HUES64 (cell line): ENCODE measurements around the gene SLC25A45.
A peak's percentile ranks its signal among the peaks of the same experiment; 100 is the strongest.

ENCODE experiments used
- H3K27ac ChIP-seq: 2 replicates; pipeline ENCODE4 v1.7.0; 2013; ENCODE audit warnings: low read depth, low read length, inconsistent platforms
- H3K27me3 ChIP-seq: 2 replicates; pipeline ENCODE4 v1.6.1; 2013; ENCODE audit warnings: mild to moderate bottlenecking, low read length; ENCODE audit not compliant: insufficient read depth
- H3K36me3 ChIP-seq: 2 replicates; pipeline ENCODE4 v1.6.1; 2013; ENCODE audit warnings: mild to moderate bottlenecking, low read length; ENCODE audit not compliant: insufficient read depth
- H3K4me1 ChIP-seq: 2 replicates; pipeline ENCODE4 v1.6.1; 2013; ENCODE audit warnings: mild to moderate bottlenecking, low read length, moderate library complexity; ENCODE audit not compliant: insufficient read depth
- H3K4me3 ChIP-seq: 2 replicates; pipeline ENCODE4 v1.5.1; 2013; ENCODE audit warnings: mild to moderate bottlenecking, low read length, moderate library complexity
- H3K9ac ChIP-seq: 2 replicates; pipeline ENCODE4 v1.6.1; 2013; ENCODE audit warnings: mild to moderate bottlenecking, low read depth, low read length
- H3K9me3 ChIP-seq: 2 replicates; pipeline ENCODE4 v1.6.1; 2013; ENCODE audit warnings: low read depth, low read length; ENCODE audit not compliant: insufficient read depth
- WGBS: fragments of 150-250, 120-280 bp; methylation state at CpG from one replicate; pipeline ENCODE4 v1.1.7; 2013; ENCODE audit warnings: missing lambda C conversion rate; 5-methylcytosine and 5-hydroxymethylcytosine counted together

The SLC25A45 gene

GRCh38 chr11:65425971-65426838 is 43.8 kb upstream of the SLC25A45 start:
- WGBS: 77% methylated on average over 7 of the region's 9 CpGs
- Histone ChIP-seq H3K4me3 (peak overlapping the region; percentile 65), H3K27ac (peak overlapping the region; percentile 50; the same call in 1 of the 2 replicates), H3K27me3 (no peaks in the 10 kb centered on the region), H3K9me3 (no peaks in the 10 kb centered on the region), H3K4me1 (peaks cover 75% of the 10 kb centered on the region), H3K9ac (peak overlapping the region; percentile 20; the same call in 1 of the 2 replicates), H3K36me3 (0 out of 2 replicates have a peak, but pooled peaks cover 4% of the 10 kb centered on the region)

DNA sequence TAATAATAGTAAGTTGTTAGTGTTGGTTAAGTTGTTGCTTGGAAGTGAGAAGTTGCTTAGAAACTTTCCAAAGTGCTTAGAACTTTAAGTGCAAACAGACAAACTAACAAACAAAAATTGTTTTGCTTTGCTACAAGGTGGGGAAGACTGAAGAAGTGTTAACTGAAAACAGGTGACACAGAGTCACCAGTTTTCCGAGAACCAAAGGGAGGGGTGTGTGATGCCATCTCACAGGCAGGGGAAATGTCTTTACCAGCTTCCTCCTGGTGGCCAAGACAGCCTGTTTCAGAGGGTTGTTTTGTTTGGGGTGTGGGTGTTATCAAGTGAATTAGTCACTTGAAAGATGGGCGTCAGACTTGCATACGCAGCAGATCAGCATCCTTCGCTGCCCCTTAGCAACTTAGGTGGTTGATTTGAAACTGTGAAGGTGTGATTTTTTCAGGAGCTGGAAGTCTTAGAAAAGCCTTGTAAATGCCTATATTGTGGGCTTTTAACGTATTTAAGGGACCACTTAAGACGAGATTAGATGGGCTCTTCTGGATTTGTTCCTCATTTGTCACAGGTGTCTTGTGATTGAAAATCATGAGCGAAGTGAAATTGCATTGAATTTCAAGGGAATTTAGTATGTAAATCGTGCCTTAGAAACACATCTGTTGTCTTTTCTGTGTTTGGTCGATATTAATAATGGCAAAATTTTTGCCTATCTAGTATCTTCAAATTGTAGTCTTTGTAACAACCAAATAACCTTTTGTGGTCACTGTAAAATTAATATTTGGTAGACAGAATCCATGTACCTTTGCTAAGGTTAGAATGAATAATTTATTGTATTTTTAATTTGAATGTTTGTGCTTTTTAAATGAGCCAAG is 42.9 kb upstream of the SLC25A45 start:
- Histone ChIP-seq H3K9me3 (no peaks in the 10 kb centered on the region), H3K36me3 (0 out of 2 replicates have a peak, but pooled peaks cover 4% of the 10 kb centered on the region), H3K27me3 (no peaks in the 10 kb centered on the region), H3K4me3 (peak overlapping the region; percentile 65), H3K9ac (peak overlapping the region; percentile 20; the same call in 1 of the 2 replicates), H3K27ac (no peak overlapping the region), H3K4me1 (peaks cover 83% of the 10 kb centered on the region)
- WGBS: 47% methylated on average over 9 of the region's 9 CpGs

DNA sequence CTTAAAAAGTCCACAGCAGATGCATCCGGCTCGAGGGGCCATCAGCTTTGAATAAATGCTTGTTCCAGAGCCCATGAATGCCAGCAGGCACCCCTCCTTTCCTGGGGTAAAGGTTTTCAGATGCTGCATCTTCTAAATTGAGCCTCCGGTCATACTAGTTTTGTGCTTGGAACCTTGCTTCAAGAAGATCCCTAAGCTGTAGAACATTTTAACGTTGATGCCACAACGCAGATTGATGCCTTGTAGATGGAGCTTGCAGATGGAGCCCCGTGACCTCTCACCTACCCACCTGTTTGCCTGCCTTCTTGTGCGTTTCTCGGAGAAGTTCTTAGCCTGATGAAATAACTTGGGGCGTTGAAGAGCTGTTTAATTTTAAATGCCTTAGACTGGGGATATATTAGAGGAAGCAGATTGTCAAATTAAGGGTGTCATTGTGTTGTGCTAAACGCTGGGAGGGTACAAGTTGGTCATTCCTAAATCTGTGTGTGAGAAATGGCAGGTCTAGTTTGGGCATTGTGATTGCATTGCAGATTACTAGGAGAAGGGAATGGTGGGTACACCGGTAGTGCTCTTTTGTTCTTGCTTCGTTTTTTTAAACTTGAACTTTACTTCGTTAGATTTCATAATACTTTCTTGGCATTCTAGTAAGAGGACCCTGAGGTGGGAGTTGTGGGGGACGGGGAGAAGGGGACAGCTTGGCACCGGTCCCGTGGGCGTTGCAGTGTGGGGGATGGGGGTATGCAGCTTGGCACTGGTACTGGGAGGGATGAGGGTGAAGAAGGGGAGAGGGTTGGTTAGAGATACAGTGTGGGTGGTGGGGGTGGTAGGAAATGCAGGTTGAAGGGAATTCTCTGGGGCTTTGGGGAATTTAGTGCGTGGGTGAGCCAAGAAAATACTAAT is 42.0 kb upstream of the SLC25A45 start:
- no peak overlapping the region for H3K27ac ChIP-seq
- H3K27me3 ChIP-seq: no peaks in the 10 kb centered on the region
- peaks cover 84% of the 10 kb centered on the region for H3K4me1 ChIP-seq

GRCh38 chr11:65423516-65424204 is 41.2 kb upstream of the SLC25A45 start:
- Histone ChIP-seq H3K4me1 (peaks cover 83% of the 10 kb centered on the region), H3K9me3 (no peaks in the 10 kb centered on the region), H3K27ac (no peak overlapping the region; the same call in 1 of the 2 replicates), H3K36me3 (0 out of 2 replicates have a peak, but pooled peaks cover 4% of the 10 kb centered on the region), H3K9ac (peak overlapping the region; percentile 92), H3K4me3 (peak overlapping the region; percentile 65), H3K27me3 (no peaks in the 10 kb centered on the region)
- WGBS: 63% methylated on average over 19 of the region's 19 CpGs

More for the DNA sequence above, 42.0 kb upstream of the SLC25A45 start:
- Histone ChIP-seq H3K36me3 (0 out of 2 replicates have a peak, but pooled peaks cover 4% of the 10 kb centered on the region), H3K9me3 (no peaks in the 10 kb centered on the region), H3K9ac (peak overlapping the region; percentile 92), H3K4me3 (peak overlapping the region; percentile 65)
- WGBS: 54% methylated on average over 18 of the region's 18 CpGs

DNA sequence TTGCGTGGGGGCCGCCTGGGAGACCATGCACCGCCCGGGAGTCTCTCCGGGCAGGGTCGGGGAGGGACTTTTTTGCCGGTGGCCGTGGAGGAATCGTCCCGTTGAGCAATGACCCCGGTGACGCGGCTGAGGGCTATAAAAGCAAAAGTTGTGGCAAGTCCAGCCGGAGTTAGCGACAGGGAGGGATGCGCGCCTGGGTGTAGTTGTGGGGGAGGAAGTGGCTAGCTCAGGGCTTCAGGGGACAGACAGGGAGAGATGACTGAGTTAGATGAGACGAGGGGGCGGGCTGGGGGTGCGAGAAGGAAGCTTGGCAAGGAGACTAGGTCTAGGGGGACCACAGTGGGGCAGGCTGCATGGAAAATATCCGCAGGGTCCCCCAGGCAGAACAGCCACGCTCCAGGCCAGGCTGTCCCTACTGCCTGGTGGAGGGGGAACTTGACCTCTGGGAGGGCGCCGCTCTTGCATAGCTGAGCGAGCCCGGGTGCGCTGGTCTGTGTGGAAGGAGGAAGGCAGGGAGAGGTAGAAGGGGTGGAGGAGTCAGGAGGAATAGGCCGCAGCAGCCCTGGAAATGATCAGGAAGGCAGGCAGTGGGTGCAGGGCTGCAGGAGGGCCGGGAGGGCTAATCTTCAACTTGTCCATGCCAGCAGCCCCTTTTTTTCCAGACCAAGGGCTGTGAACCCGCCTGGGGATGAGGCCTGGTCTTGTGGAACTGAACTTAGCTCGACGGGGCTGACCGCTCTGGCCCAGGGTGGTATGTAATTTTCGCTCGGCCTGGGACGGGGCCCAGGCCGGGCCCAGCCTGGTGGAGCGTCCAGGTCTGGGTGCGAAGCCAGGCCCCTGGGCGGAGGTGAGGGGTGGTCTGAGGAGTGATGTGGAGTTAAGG is 40.4 kb upstream of the SLC25A45 start, which contains the start of gene NEAT1:
Gene NEAT1 (plus strand): TSS at position 166 of the 883 bp plus-strand sequence.
- WGBS: 28% methylated on average over 40 of the region's 40 CpGs
- H3K4me1 ChIP-seq: peaks cover 82% of the 10 kb centered on the region
- 0 out of 2 replicates have a peak, but pooled peaks cover 4% of the 10 kb centered on the region for H3K36me3 ChIP-seq
- H3K9ac ChIP-seq: peak within 1 kb of the TSS; percentile 92
- no peaks in the 10 kb centered on the region for H3K27me3 ChIP-seq
- peak within 1 kb of the TSS; percentile 65 for H3K4me3 ChIP-seq
- H3K27ac ChIP-seq: peak within 1 kb of the TSS; percentile 92
- no peaks in the 10 kb centered on the region for H3K9me3 ChIP-seq

DNA sequence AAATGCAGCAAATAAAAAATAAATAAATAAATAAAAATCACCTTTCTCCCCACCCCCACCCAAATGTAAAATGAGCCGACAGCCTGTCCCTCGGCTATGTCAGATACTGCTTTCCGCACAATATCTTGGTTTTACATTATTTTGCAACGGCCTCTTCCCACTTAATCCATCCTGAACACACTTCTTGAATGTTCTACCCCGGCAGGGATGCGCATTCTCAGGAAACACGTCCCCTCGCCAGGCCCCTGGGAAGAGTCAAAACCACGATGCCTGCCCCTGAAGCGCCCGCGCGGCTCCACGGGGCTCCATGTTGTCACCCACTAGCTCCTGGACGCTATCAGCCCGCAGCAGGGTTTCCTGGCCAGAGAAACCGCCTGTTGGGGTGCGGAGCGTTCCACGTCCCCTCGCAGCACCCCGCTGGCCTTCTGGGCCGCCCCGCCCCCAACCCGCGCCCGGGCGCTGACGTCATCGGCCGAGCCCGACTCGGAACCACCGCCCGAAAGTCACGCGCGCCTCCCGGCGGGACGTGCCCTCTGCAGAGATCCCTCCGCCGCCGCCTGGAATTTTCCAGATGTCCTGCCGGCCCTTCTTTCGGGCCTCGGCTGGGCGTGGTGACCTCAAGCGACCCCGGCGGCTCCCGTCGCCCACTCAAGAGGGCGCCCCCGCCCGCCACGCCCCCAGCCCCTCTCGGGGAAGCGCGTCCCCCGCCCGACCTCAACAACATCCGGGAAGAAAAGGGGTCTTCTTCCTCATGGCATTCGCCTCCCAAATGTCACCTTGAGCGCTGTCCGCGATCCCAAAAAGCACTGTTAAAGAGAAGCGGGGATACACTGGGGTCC is 39.6 kb upstream of the SLC25A45 start:
- Histone ChIP-seq H3K4me1 (peaks cover 82% of the 10 kb centered on the region), H3K27me3 (no peaks in the 10 kb centered on the region), H3K9ac (peak overlapping the region; percentile 92), H3K9me3 (no peaks in the 10 kb centered on the region), H3K4me3 (peak overlapping the region; percentile 65), H3K27ac (peak overlapping the region; percentile 92), H3K36me3 (0 out of 2 replicates have a peak, but pooled peaks cover 4% of the 10 kb centered on the region)
- WGBS: 3% methylated on average over 68 of the region's 68 CpGs

DNA sequence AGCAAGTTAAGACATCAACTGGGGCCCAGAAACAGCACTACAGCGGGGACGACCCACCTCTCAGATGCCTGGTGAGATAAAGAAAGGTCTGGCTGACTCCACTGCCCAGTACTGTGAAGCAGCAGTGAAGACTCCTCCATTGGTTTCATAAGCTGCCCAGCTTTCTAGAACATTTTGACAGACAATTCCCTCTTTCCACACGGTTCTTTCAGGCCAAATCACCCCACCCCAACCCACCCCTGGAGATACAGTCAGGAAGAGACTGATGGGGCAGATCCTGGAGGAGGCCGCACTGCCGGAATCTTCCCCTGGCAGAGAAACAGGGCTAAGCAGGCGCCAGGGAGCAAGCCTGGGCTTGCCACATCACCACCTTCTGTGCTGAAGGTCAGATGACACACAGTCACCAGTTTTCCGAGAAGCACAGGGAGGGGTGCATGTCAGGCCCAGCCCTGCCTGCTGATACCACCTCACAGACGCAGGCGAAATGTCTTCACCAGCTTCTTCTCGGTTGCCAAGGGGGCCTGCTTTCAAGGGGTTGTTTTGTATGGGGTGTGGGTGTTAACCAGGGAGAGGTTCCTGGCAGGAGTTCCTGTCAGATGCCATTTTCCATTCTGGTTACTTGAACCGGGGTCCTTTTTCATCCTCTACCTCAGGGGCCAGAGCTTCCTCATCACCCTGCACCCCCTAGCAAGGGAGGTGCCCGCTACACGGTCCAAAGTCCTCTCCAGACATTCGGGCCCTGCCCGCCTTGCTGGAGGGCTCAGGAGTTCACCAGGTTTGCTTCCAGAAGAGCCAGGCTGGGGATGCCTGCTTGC is 38.7 kb upstream of the SLC25A45 start:
- 0 out of 2 replicates have a peak, but pooled peaks cover under 1% of the 10 kb centered on the region for H3K36me3 ChIP-seq
- peaks cover 81% of the 10 kb centered on the region for H3K4me1 ChIP-seq
- WGBS: 61% methylated on average over 15 of the region's 15 CpGs
- no peaks in the 10 kb centered on the region for H3K9me3 ChIP-seq
- peak overlapping the region; percentile 92; the same call in 1 of the 2 replicates for H3K27ac ChIP-seq
- H3K27me3 ChIP-seq: no peaks in the 10 kb centered on the region
- H3K9ac ChIP-seq: peak overlapping the region; percentile 85
- peak overlapping the region; percentile 65 for H3K4me3 ChIP-seq

GRCh38 chr11:65420506-65420905 is 38.1 kb upstream of the SLC25A45 start:
- Histone ChIP-seq H3K27me3 (no peaks in the 10 kb centered on the region), H3K4me1 (peaks cover 77% of the 10 kb centered on the region), H3K9ac (peak overlapping the region; percentile 37), H3K27ac (peak overlapping the region; percentile 96; the same call in 1 of the 2 replicates), H3K9me3 (no peaks in the 10 kb centered on the region), H3K4me3 (no peak overlapping the region), H3K36me3 (no peaks in the 10 kb centered on the region)
- no CpG with 5 or more reads among the region's 2 CpGs for WGBS
